NCI-H187 (cell line): ENCODE measurements around the gene CYTH3.

Experiments
- DNase-seq, 2 experiments: peaks; one replicate each; lab custom pipeline; 2025; lab: John Stamatoyannopoulos, UW

CYTH3 gene

DNA sequence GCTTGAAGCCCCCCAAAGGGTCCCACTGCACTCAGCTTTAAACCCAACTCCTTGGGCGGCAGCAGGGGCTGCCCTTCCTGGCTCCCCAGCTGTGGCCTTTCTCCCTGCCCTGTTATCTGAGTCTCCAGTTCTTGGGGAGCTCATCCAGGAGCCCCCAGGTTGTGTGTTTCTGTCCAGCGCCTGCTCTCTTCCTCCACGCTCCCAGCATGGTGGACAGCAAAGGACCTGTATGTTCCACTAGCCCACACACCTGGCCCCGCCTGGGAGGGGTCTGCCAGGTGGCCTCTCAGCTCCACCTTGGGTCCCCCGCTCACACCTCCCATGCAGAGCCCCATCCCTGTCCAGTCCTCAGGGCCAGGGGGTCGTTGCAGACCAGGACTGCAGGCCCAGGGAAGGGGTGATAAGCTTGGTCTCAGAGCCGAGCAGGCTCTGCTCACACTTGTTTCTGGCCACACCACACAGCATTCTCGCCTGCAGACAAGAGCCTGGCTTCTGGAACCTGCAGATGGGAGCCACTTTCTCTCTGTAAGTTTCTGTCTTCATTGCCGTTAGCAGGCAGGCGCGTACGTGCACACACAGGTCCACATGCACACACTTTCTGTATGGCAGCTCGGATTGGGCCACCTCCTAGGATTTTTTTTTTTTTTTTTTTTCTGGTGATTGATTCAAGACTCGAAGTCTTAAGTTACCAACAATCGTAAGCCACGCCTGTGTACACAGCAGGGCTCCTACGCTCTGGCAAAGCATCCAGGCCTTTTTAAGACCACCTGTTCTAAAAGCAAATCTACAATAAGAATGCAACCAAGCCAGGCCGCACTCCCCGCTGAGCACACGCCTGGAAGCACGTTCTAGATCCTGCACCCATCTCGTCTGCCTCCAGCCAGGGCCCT, 104.6 kb downstream of the CYTH3 start:
- peak; percentile 39 to 50 for DNase-seq

- peak; percentile 11 to 24 for DNase-seq
Observed at GRCh38 chr7:6167004-6167551, 105.3 kb downstream of the CYTH3 start.

DNA sequence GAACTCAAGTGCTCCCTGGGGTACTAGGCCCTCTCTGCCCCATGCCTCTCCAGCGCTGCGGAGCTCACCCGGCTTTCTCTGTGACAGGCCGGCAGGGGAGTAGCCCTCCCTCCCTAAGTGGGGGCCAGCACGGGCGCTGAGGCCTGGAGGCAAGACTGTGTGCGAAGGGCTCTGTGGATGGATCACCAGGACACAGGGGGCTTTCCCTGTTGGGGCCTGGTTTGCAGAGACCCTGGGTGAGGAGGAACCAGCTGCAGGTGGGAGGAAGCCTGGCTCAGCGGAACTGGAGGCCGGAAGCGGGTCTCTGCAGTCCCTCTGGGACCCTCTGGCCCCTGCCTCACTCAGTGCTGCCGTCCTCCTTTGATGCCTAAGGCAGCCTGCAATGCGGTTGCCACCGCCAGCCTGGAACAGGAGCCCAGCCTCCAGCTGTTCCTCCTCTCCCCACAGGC, 106.0 kb downstream of the CYTH3 start:
- no peak for DNase-seq

DNA sequence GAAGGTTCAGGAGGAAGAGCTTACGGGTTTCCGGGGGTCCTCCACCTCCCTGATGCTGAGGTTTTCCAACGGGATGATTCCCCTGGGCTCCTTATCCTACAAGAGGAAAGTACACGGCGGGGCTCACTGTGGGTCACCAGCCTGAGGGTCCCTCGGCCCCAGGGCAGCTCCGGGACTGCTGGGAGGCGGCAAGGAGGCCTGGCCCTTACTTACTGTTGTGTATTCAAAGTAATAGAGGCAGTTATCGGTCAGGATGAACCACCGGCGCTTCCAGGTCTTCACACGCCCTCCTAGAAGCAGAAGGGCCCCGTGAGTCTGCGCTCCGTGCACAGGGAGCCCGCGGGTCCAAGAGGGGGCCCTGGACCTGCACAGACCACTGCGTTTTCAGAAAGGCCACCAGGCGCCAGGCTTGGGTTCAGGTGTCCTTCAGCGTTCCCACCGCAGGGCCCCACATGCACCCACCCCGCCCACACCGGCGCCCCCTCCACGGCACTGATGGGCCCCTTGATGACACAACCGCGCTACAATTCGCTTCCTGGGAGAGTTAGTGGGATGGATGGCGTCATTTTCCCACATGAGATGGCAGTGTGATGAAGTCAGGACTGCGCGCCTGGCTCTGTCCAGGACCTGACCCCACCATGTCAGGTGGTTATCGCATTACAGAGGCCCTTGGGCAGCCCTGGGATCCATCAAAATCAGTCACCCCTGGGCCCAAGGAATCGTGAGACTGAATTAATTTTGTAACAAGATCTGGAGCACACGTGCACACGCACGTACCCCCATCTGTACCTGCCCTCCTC, 106.7 kb downstream of the CYTH3 start:
- DNase-seq, result no peak

DNA sequence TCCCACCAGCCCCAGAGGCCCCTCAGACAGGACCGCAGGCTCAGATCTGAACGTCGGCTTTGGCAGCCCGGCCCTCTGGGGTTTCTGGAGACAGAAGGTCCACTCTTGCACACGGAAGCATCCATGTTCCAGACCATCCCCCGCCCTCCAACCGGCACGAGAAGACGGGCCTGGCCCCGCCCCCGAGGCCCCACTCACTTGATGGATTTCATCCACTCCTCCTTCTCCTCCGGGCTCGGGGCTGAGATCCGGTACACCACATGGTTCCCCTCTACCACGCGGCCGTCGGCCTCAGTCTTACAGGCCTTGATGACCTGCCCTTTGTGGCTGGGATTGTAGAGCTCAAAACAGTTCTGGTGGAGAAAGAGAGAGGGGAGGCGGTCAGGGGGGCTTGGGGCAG, 107.3 kb downstream of the CYTH3 start:
- no peak for DNase-seq

GRCh38 chr7:6164491-6164890, 107.9 kb downstream of the CYTH3 start:
- DNase-seq, result no peak

GRCh38 chr7:6164010-6164409, 108.4 kb downstream of the CYTH3 start:
- DNase-seq, result no peak

GRCh38 chr7:6163402-6163801, 109.0 kb downstream of the CYTH3 start:
- no peak for DNase-seq

DNA sequence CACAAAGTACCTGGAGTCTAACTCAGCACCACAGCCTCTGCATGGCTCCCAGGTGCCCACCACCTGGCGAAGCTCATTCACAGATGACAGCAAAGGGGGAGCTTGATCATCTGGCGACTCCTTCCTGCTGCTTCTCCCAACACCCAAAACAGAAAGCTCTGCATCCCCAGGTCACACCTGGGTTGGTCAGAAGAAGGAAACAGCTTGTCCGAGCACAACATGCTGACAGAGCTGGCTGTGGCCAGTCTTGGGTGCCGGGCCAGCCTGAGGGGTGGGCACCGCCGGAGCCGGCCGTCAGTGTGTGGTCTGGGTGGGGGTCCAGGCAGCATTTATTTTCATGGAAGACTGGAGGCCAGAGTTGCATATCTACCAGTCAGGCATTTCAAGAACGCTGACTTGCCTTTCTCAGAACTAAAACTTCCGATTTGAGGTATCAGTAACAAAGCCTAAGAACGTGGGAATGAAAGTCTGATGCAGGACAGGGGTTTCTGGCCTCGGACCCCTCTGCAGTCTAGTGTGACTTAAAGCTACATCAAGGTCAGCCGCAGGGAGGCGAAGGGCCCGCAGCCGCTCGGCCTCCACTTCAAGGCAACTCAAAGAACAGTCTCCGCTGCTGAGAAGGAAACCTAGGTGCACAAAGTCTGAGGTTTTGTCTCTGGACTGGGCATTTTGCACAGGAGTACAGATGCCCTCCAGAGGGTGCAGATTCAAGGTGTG, 109.6 kb downstream of the CYTH3 start:
- DNase-seq, result no peak

DNA sequence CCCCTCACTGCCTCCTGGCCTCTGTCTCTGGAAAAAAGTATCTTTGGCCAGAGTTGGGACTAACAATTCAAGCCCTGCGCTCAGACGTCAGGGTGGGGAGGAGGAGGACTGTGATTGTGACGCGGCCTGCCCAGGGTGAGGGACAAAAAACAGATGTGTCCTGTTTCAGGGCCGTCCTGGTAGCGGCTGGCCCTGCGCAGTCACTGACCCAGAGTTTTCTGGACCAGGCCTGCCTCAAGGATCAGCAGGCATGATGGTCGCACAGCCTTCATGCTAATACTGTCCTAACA, 110.1 kb downstream of the CYTH3 start:
- DNase-seq, result no peak

GRCh38 chr7:6161463-6162330, 110.7 kb downstream of the CYTH3 start:
- DNase-seq, result no peak

DNA sequence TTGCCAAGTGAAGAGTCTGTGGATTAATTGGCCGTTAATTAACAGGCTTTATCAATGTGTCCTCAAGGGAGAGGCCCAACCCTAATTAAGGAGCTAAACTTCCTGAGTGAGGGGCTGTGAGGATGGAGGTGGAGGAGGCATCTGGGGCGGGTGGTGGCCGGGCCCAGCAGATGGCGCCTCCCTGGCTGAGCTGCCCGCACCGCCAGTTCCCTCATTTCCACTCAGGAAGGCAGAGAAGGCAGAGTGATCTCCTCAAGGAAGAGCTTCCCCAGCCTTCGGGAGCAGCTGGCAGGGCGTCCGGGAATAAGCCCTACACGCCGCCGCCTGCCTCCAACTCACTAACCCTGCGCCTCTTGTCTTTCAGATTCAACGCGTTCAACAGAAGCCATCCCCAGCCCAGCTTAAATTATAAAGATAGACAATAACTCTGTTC, 112.2 kb downstream of the CYTH3 start:
- DNase-seq, result peak in 1 of 2 experiments; percentile 9

GRCh38 chr7:6159524-6160031, 112.8 kb downstream of the CYTH3 start:
- no peak for DNase-seq

GRCh38 chr7:6159097-6159483, 113.3 kb downstream of the CYTH3 start:
- DNase-seq, result no peak

- DNase-seq, result no peak
Observed at GRCh38 chr7:6158424-6159096, 113.9 kb downstream of the CYTH3 start.

DNA sequence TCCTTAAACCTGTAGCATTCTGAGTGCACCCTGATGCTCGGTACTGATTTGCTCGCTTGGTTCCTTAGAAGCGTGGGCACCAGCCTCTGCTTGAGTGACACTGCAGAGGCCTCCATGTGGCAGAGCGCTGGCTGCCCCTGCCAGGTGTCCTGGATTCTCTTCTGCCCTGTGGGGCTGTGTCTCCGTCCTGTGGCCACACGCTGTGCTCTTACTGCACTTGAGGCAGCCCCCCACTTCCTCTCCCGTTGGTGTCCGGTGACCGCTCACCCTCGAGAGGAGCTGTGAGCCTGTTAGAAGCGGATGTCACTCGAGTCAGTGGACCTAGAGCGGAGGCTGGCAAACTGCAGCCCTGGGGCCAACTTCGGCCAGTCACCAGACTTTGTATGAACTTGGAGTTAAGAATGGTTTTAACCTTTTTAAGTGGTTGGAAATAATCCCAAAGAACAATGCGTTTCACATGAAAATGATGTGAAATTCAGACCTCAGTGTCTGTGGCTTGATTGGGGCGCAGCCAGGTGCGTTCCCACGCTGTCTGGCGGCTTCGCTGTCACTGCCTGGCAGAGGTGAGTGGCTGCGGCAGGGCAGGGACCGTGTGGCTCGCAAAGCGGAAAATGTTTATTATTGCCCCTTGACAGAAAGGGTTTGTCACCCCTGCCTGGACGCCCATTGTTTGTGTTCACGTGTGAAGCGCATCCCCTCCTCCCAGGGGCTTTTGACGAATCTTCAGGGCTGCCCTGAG, 114.6 kb downstream of the CYTH3 start:
- DNase-seq, result no peak

GRCh38 chr7:6156734-6157133, 115.7 kb downstream of the CYTH3 start:
- DNase-seq, result no peak

DNA sequence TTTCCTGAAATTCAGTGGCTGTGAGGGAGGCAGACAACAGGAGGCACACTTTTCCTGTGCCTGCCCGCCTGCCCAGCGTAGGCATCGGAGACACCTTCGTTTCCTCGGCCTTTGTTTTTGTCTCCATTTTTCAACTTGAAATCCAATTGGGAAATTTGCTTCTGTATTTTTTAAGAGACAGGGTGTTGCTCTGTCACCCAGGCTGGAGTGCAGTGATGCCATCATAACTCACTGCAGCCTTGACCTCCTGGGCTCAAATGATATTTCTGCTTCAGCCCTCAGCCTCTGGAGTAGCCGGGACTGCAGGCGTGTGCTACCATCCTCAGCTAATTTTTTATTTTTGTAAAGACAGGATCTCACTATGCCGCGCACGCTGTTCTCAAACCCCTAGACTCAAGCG, 116.8 kb downstream of the CYTH3 start:
- DNase-seq, result no peak

- no peak for DNase-seq
Observed at GRCh38 chr7:6154542-6155404, 117.7 kb downstream of the CYTH3 start.
